SU-DHL-6 (cell line): ENCODE measurements around the gene WAPL.

ENCODE experiments used
- H2AFZ ChIP-seq: fragments of 200-600 bp; sonication (generic); 2 replicates; pipeline ENCODE4 v1.6.1; 2014; ENCODE audit warnings: low read depth, mild to moderate bottlenecking, moderate library complexity, mixed read lengths, antibody characterized with exemption, low read length; ENCODE audit not compliant: severe bottlenecking
- H3F3A ChIP-seq: fragments of 200-600 bp; shearing (Covaris generic); 2 replicates; pipeline ENCODE4 v1.6.0; 2016; ENCODE audit warnings: antibody characterized with exemption, mild to moderate bottlenecking; ENCODE audit not compliant: insufficient read depth
- H3K27ac ChIP-seq: fragments of 200-600 bp; sonication (generic); 2 replicates; pipeline ENCODE4 v1.5.1; 2016; ENCODE audit warnings: low read depth, mild to moderate bottlenecking, low read length, moderate library complexity, mixed read lengths
- H3K27me3 ChIP-seq: fragments of 200-600 bp; sonication (generic), shearing (Covaris generic); 2 replicates; pipeline ENCODE4 v1.6.0; 2014; ENCODE audit warnings: mild to moderate bottlenecking, low read length
- H3K36me3 ChIP-seq: fragments of 200-600 bp; sonication (generic); 2 replicates; pipeline ENCODE4 v1.6.1; 2014; ENCODE audit warnings: mild to moderate bottlenecking, low read length, mixed read lengths
- H3K4me2 ChIP-seq: fragments of 300-600, 200-600 bp; shearing (Covaris generic), sonication (generic); 2 replicates; pipeline ENCODE4 v1.6.0; 2014; ENCODE audit warnings: low read length, low read depth, mild to moderate bottlenecking; ENCODE audit not compliant: poor library complexity, severe bottlenecking
- H3K4me3 ChIP-seq: fragments of 200-600 bp; sonication (generic); 2 replicates; pipeline ENCODE4 v1.5.1; 2014; ENCODE audit warnings: antibody characterized with exemption, low read length, mild to moderate bottlenecking, mixed read lengths; ENCODE audit not compliant: insufficient read depth, poor library complexity, severe bottlenecking
- H3K79me2 ChIP-seq: fragments of 200-600 bp; sonication (generic); 2 replicates; pipeline ENCODE4 v1.6.1; 2014; ENCODE audit warnings: mild to moderate bottlenecking, low read length, moderate library complexity; ENCODE audit not compliant: insufficient read depth
- H3K9ac ChIP-seq: fragments of 200-600 bp; sonication (generic); 2 replicates; pipeline ENCODE4 v1.7.0; 2014; ENCODE audit warnings: mild to moderate bottlenecking, low read length
- H3K9me2 ChIP-seq: fragments of 200-600 bp; sonication (generic); replicated peaks from 2 replicates; pipeline ENCODE4 v1.6.1; 2014; ENCODE audit warnings: low read length; ENCODE audit not compliant: insufficient read depth
- H3K9me3 ChIP-seq: fragments of 200-600 bp; sonication (generic); 2 replicates; pipeline ENCODE4 v1.6.1; 2014; ENCODE audit warnings: low read length, mixed read lengths; ENCODE audit not compliant: insufficient read depth
- H4K20me1 ChIP-seq: fragments of 200-600 bp; sonication (generic); 2 replicates; pipeline ENCODE4 v1.6.1; 2014; ENCODE audit warnings: low read depth, mild to moderate bottlenecking, antibody characterized with exemption, low read length, moderate library complexity, mixed read lengths
- CTCF ChIP-seq: fragments of 200-600 bp; sonication (generic); IDR thresholded peaks from one replicate; pipeline ENCODE4 v1.5.1; 2017; ENCODE audit warnings: antibody characterized with exemption, mild to moderate bottlenecking, low read length, moderate library complexity; ENCODE audit not compliant: insufficient read depth, poor library complexity, severe bottlenecking
- EZH2phosphoT487 ChIP-seq: fragments of 200-600 bp; sonication (generic), shearing (Covaris generic); conservative IDR thresholded peaks from 2 replicates; pipeline ENCODE4 v1.6.1; 2018; ENCODE audit warnings: mild to moderate bottlenecking, antibody characterized with exemption, low read length, moderate library complexity, mixed read lengths

The WAPL gene

GRCh38 chr10:86556933-86557649 is 35.5 kb upstream of the WAPL start:
- Histone ChIP-seq H3K4me2 (no peak overlapping the region), H3K27me3 (no peaks in the 10 kb centered on the region), H3K9ac (no peak overlapping the region), H3K36me3 (no peaks in the 10 kb centered on the region), H2AFZ (no peak overlapping the region), H3K9me3 (no peaks in the 10 kb centered on the region), H3K9me2 (no peaks in the 10 kb centered on the region), H3K4me3 (no peak overlapping the region), H3F3A (no peaks in the 10 kb centered on the region), H3K27ac (no peak overlapping the region), H3K79me2 (no peaks in the 10 kb centered on the region), H4K20me1 (no peaks in the 10 kb centered on the region)
- no peak for TF ChIP-seq EZH2phosphoT487
- no peak for TF ChIP-seq CTCF

GRCh38 chr10:86556532-86556931 is 34.9 kb upstream of the WAPL start:
- H3K36me3 ChIP-seq = no peaks in the 10 kb centered on the region
- H3K9ac ChIP-seq = no peak overlapping the region
- H3K79me2 ChIP-seq = no peaks in the 10 kb centered on the region
- no peaks in the 10 kb centered on the region for H3K9me2 ChIP-seq
- TF ChIP-seq EZH2phosphoT487 (no peak), CTCF (no peak)
- no peak overlapping the region for H2AFZ ChIP-seq
- no peak overlapping the region for H3K4me3 ChIP-seq
- no peak overlapping the region for H3K27ac ChIP-seq
- H4K20me1 ChIP-seq = no peaks in the 10 kb centered on the region
- H3K9me3 ChIP-seq = no peaks in the 10 kb centered on the region
- H3F3A ChIP-seq = no peaks in the 10 kb centered on the region
- no peaks in the 10 kb centered on the region for H3K27me3 ChIP-seq
- H3K4me2 ChIP-seq = no peak overlapping the region

- no peaks in the 10 kb centered on the region for H4K20me1 ChIP-seq
- H3K4me3 ChIP-seq = no peak overlapping the region
- H3K79me2 ChIP-seq = no peaks in the 10 kb centered on the region
These were observed 32.0 kb upstream of the WAPL start for GRCh38 chr10:86553639-86554038.

More at GRCh38 chr10:86553639-86554038, 32.0 kb upstream of the WAPL start:
- no peak overlapping the region for H3K27ac ChIP-seq
- H3K9ac ChIP-seq = no peak overlapping the region
- H3K27me3 ChIP-seq = no peaks in the 10 kb centered on the region
- no peak overlapping the region for H2AFZ ChIP-seq
- H3K9me2 ChIP-seq = no peaks in the 10 kb centered on the region
- no peaks in the 10 kb centered on the region for H3F3A ChIP-seq
- H3K4me2 ChIP-seq = no peak overlapping the region
- no peak for TF ChIP-seq EZH2phosphoT487
- no peak for TF ChIP-seq CTCF
- no peaks in the 10 kb centered on the region for H3K36me3 ChIP-seq
- H3K9me3 ChIP-seq = no peaks in the 10 kb centered on the region
